ENCODE data around the gene NUDT8.
"Not testable (repeated sequence)": the region's sequence is repeated elsewhere in the genome, so short reads cannot be mapped to it uniquely, and the experiment has no call there.

Gene NUDT8

GRCh38 chr11:67637441-67637840 lies 7.7 kb upstream of the NUDT8 start:
- not testable (repeated sequence) for H3K36me3 ChIP-seq (ENCODE audit: control insufficient read depth in 1 of 2, insufficient read depth in 2 of 2, low read length in 2 of 2); H3K4me3 ChIP-seq (ENCODE audit: low read depth in 1 of 2, low read length in 2 of 2); H3K4me1 ChIP-seq (ENCODE audit: control insufficient read depth in 1 of 2, insufficient read depth in 2 of 2, low read length in 2 of 2); H3K27ac ChIP-seq (ENCODE audit: low read length); H3K9me3 ChIP-seq (ENCODE audit: control insufficient read depth in 1 of 2, low read length in 2 of 2); H3K27me3 ChIP-seq (ENCODE audit: low read depth, low read length)

- H3K9me3 ChIP-seq (ENCODE audit: control insufficient read depth in 1 of 2, low read length in 2 of 2), result no peaks in the 10 kb centered on the region
- no peak overlapping the region for H3K27ac ChIP-seq (ENCODE audit: low read length)
- H3K4me1 ChIP-seq (ENCODE audit: control insufficient read depth in 1 of 2, insufficient read depth in 2 of 2, low read length in 2 of 2), result no peaks in the 10 kb centered on the region
- no peak overlapping the region for H3K4me3 ChIP-seq (ENCODE audit: low read depth in 1 of 2, low read length in 2 of 2)
- H3K36me3 ChIP-seq (ENCODE audit: control insufficient read depth in 1 of 2, insufficient read depth in 2 of 2, low read length in 2 of 2), result no peaks in the 10 kb centered on the region
- peaks cover 4% of the 10 kb centered on the region for H3K27me3 ChIP-seq (ENCODE audit: low read depth, low read length)
These were observed 7.2 kb upstream of the NUDT8 start for GRCh38 chr11:67636962-67637361.

GRCh38 chr11:67635231-67635521 lies 5.4 kb upstream of the NUDT8 start:
- Histone ChIP-seq H3K9me3 (ENCODE audit: control insufficient read depth in 1 of 2, low read length in 2 of 2) (no peaks in the 10 kb centered on the region), H3K27me3 (ENCODE audit: low read depth, low read length) (peaks cover 4% of the 10 kb centered on the region), H3K4me3 (ENCODE audit: low read depth in 1 of 2, low read length in 2 of 2) (no peak overlapping the region), H3K27ac (ENCODE audit: low read length) (no peak overlapping the region), H3K4me1 (ENCODE audit: control insufficient read depth in 1 of 2, insufficient read depth in 2 of 2, low read length in 2 of 2) (peaks cover 6 to 8% of the 10 kb centered on the region in 2 donors), H3K36me3 (ENCODE audit: control insufficient read depth in 1 of 2, insufficient read depth in 2 of 2, low read length in 2 of 2) (no peaks in the 10 kb centered on the region)

GRCh38 chr11:67634366-67635230 lies 4.9 kb upstream of the NUDT8 start:
- Histone ChIP-seq H3K27me3 (ENCODE audit: low read depth, low read length) (peaks cover 1% of the 10 kb centered on the region), H3K36me3 (ENCODE audit: control insufficient read depth in 1 of 2, insufficient read depth in 2 of 2, low read length in 2 of 2) (no peaks in the 10 kb centered on the region), H3K4me1 (ENCODE audit: control insufficient read depth in 1 of 2, insufficient read depth in 2 of 2, low read length in 2 of 2) (peaks cover 6 to 8% of the 10 kb centered on the region in 2 donors), H3K27ac (ENCODE audit: low read length) (no peak overlapping the region), H3K9me3 (ENCODE audit: control insufficient read depth in 1 of 2, low read length in 2 of 2) (no peaks in the 10 kb centered on the region), H3K4me3 (ENCODE audit: low read depth in 1 of 2, low read length in 2 of 2) (no peak overlapping the region)

- H3K4me1 ChIP-seq (ENCODE audit: control insufficient read depth in 1 of 2, insufficient read depth in 2 of 2, low read length in 2 of 2), result peaks cover 6 to 8% of the 10 kb centered on the region in 2 donors
- H3K36me3 ChIP-seq (ENCODE audit: control insufficient read depth in 1 of 2, insufficient read depth in 2 of 2, low read length in 2 of 2), result no peaks in the 10 kb centered on the region
- H3K27me3 ChIP-seq (ENCODE audit: low read depth, low read length), result no peaks in the 10 kb centered on the region
- no peaks in the 10 kb centered on the region for H3K9me3 ChIP-seq (ENCODE audit: control insufficient read depth in 1 of 2, low read length in 2 of 2)
- H3K4me3 ChIP-seq (ENCODE audit: low read depth in 1 of 2, low read length in 2 of 2), result no peak overlapping the region
- no peak overlapping the region for H3K27ac ChIP-seq (ENCODE audit: low read length)
These were observed 4.1 kb upstream of the NUDT8 start for GRCh38 chr11:67633758-67634365.

- H3K36me3 ChIP-seq (ENCODE audit: control insufficient read depth in 1 of 2, insufficient read depth in 2 of 2, low read length in 2 of 2), result no peaks in the 10 kb centered on the region
- no peak overlapping the region for H3K27ac ChIP-seq (ENCODE audit: low read length)
- peaks cover 6 to 8% of the 10 kb centered on the region in 2 donors for H3K4me1 ChIP-seq (ENCODE audit: control insufficient read depth in 1 of 2, insufficient read depth in 2 of 2, low read length in 2 of 2)
- H3K4me3 ChIP-seq (ENCODE audit: low read depth in 1 of 2, low read length in 2 of 2), result no peak overlapping the region
- H3K9me3 ChIP-seq (ENCODE audit: control insufficient read depth in 1 of 2, low read length in 2 of 2), result no peaks in the 10 kb centered on the region
- no peaks in the 10 kb centered on the region for H3K27me3 ChIP-seq (ENCODE audit: low read depth, low read length)
These were observed 3.4 kb upstream of the NUDT8 start for GRCh38 chr11:67632982-67633755.

- H3K9me3 ChIP-seq (ENCODE audit: control insufficient read depth in 1 of 2, low read length in 2 of 2), result no peaks in the 10 kb centered on the region
- peaks cover 6 to 8% of the 10 kb centered on the region in 2 donors for H3K4me1 ChIP-seq (ENCODE audit: control insufficient read depth in 1 of 2, insufficient read depth in 2 of 2, low read length in 2 of 2)
- H3K27ac ChIP-seq (ENCODE audit: low read length), result peak overlapping the region; percentile 39
- H3K27me3 ChIP-seq (ENCODE audit: low read depth, low read length), result no peaks in the 10 kb centered on the region
- no peaks in the 10 kb centered on the region for H3K36me3 ChIP-seq (ENCODE audit: control insufficient read depth in 1 of 2, insufficient read depth in 2 of 2, low read length in 2 of 2)
- H3K4me3 ChIP-seq (ENCODE audit: low read depth in 1 of 2, low read length in 2 of 2), result no peak overlapping the region
These were observed 2.6 kb upstream of the NUDT8 start for GRCh38 chr11:67632175-67632981.

- Histone ChIP-seq H3K27me3 (ENCODE audit: low read depth, low read length) (no peaks in the 10 kb centered on the region), H3K9me3 (ENCODE audit: control insufficient read depth in 1 of 2, low read length in 2 of 2) (no peaks in the 10 kb centered on the region), H3K4me3 (ENCODE audit: low read depth in 1 of 2, low read length in 2 of 2) (no peak overlapping the region), H3K27ac (ENCODE audit: low read length) (peak overlapping the region; percentile 39), H3K36me3 (ENCODE audit: control insufficient read depth in 1 of 2, insufficient read depth in 2 of 2, low read length in 2 of 2) (no peaks in the 10 kb centered on the region), H3K4me1 (ENCODE audit: control insufficient read depth in 1 of 2, insufficient read depth in 2 of 2, low read length in 2 of 2) (peaks cover 6 to 8% of the 10 kb centered on the region in 2 donors)
These were observed 2.1 kb upstream of the NUDT8 start for GRCh38 chr11:67631853-67632174.

GRCh38 chr11:67631411-67631810 lies 1.7 kb upstream of the NUDT8 start:
- no peaks in the 10 kb centered on the region for H3K9me3 ChIP-seq (ENCODE audit: control insufficient read depth in 1 of 2, low read length in 2 of 2)
- peak overlapping the region in 1 of 2 donors; percentile 55 for H3K4me3 ChIP-seq (ENCODE audit: low read depth in 1 of 2, low read length in 2 of 2)
- peaks cover 6 to 8% of the 10 kb centered on the region in 2 donors for H3K4me1 ChIP-seq (ENCODE audit: control insufficient read depth in 1 of 2, insufficient read depth in 2 of 2, low read length in 2 of 2)
- no peaks in the 10 kb centered on the region for H3K36me3 ChIP-seq (ENCODE audit: control insufficient read depth in 1 of 2, insufficient read depth in 2 of 2, low read length in 2 of 2)
- peak overlapping the region; percentile 76 for H3K27ac ChIP-seq (ENCODE audit: low read length)
- no peaks in the 10 kb centered on the region for H3K27me3 ChIP-seq (ENCODE audit: low read depth, low read length)

- H3K4me3 ChIP-seq (ENCODE audit: low read depth in 1 of 2, low read length in 2 of 2), result peak overlapping the region; percentile 55 to 84
- H3K4me1 ChIP-seq (ENCODE audit: control insufficient read depth in 1 of 2, insufficient read depth in 2 of 2, low read length in 2 of 2), result peaks cover 6 to 8% of the 10 kb centered on the region in 2 donors
- H3K9me3 ChIP-seq (ENCODE audit: control insufficient read depth in 1 of 2, low read length in 2 of 2), result no peaks in the 10 kb centered on the region
- H3K27me3 ChIP-seq (ENCODE audit: low read depth, low read length), result no peaks in the 10 kb centered on the region
- no peaks in the 10 kb centered on the region for H3K36me3 ChIP-seq (ENCODE audit: control insufficient read depth in 1 of 2, insufficient read depth in 2 of 2, low read length in 2 of 2)
- peak overlapping the region; percentile 76 for H3K27ac ChIP-seq (ENCODE audit: low read length)
These were observed 1.2 kb upstream of the NUDT8 start for GRCh38 chr11:67630943-67631331.
